IPS DF 4.7 (cell line): ENCODE results near the gene LAMTOR3.
"Not testable (repeated sequence)": the region's sequence is repeated elsewhere in the genome, so short reads cannot be mapped to it uniquely, and the experiment has no call there.

Experiments used
- DNase-seq: peaks from one replicate; pipeline ENCODE4 v3.0.0-alpha.2; 2013; ENCODE audit warnings: low spot score; ENCODE audit errors: extremely low read depth

LAMTOR3 gene

GRCh38 chr4:99832321-99832720 lies 61.9 kb downstream of the LAMTOR3 start:
- DNase-seq, result no peak

- DNase-seq, result not testable (repeated sequence)
These were observed 64.2 kb downstream of the LAMTOR3 start for GRCh38 chr4:99830051-99830450.

GRCh38 chr4:99828477-99828876 lies 65.8 kb downstream of the LAMTOR3 start:
- DNase-seq, result no peak
